Daoy (cell line): ENCODE measurements around the gene PAGR1. TPM values are rescaled to one million over a fixed set of nuclear protein-coding genes. Genes with fewer than 3 reads are reported as not detected.
"Not testable (repeated sequence)": the region's sequence is repeated elsewhere in the genome, so short reads cannot be mapped to it uniquely, and the experiment has no call there.

Experiments used
- DNase-seq: peaks from one replicate; pipeline ENCODE4 v3.0.0-alpha.2; 2015; ENCODE audit warnings: low read depth
- total RNA-seq: library from RNA; depleted of rRNA; stranded (reverse); fragments of >200 nt; shearing (Covaris generic); gene quantifications from 2 replicates; pipeline ENCODE4 v1.2.3, GENCODE V29; 2014

PAGR1 gene
- total RNA-seq, 1 experiment from 2014 or later = 50.0 TPM

GRCh38 chr16:29812754-29813643, 3.0 kb upstream of the PAGR1 start:
- DNase-seq = no peak

- DNase-seq = no peak
Measured at GRCh38 chr16:29813644-29814562, 2.0 kb upstream of the PAGR1 start.

GRCh38 chr16:29814592-29814991, 1.4 kb upstream of the PAGR1 start:
- no peak for DNase-seq

GRCh38 chr16:29815032-29815721, 775 bp upstream of the PAGR1 start:
- no peak for DNase-seq

- peak; percentile 64 for DNase-seq
Measured at GRCh38 chr16:29816694-29817441, 916 bp downstream of the PAGR1 start.

GRCh38 chr16:29818082-29818481, 2.1 kb downstream of the PAGR1 start:
- no peak for DNase-seq

GRCh38 chr16:29819506-29819905, 3.6 kb downstream of the PAGR1 start:
- DNase-seq = no peak

- peak; percentile 56 for DNase-seq
Measured at GRCh38 chr16:29820271-29820701, 4.3 kb downstream of the PAGR1 start, which contains the start of gene MVP. TSS of gene MVP (plus strand) at chr16:29820462. CDS start at chr16:29830550, 10,088 bp downstream.

- DNase-seq = peak; percentile 62
Measured at GRCh38 chr16:29820730-29821642, 5.0 kb downstream of the PAGR1 start.

GRCh38 chr16:29821643-29822115, 5.7 kb downstream of the PAGR1 start:
- peak; percentile 83 for DNase-seq

- peak; percentile 61 for DNase-seq
Measured at GRCh38 chr16:29824589-29825144, 8.7 kb downstream of the PAGR1 start.

GRCh38 chr16:29825145-29826044, 9.4 kb downstream of the PAGR1 start:
- DNase-seq = peak; percentile 89

- DNase-seq = no peak
Measured at GRCh38 chr16:29826342-29826695, 10.4 kb downstream of the PAGR1 start.

GRCh38 chr16:29830774-29831173, 14.8 kb downstream of the PAGR1 start:
- DNase-seq = no peak

- no peak for DNase-seq
Measured at GRCh38 chr16:29831490-29831889, 15.5 kb downstream of the PAGR1 start.

- not testable (repeated sequence) for DNase-seq
Measured at GRCh38 chr16:29833219-29833618, 17.3 kb downstream of the PAGR1 start.

- DNase-seq = no peak
Measured at GRCh38 chr16:29834079-29834478, 18.1 kb downstream of the PAGR1 start.

GRCh38 chr16:29835926-29836325, 20.0 kb downstream of the PAGR1 start:
- DNase-seq = no peak
